GM23248 (cell line): Measurements from ENCODE around the gene NDUFA12.

ENCODE experiments used
- EZH2 ChIP-seq: fragments of 200-600 bp; sonication (generic); IDR thresholded peaks from 2 replicates; pipeline ENCODE4 v1.6.1; 2018; ENCODE audit warnings: antibody characterized with exemption, mild to moderate bottlenecking; ENCODE audit not compliant: insufficient read depth, poor library complexity, severe bottlenecking
- EZH2phosphoT487 ChIP-seq: fragments of 200-600 bp; sonication (generic); IDR thresholded peaks from 2 replicates; pipeline ENCODE4 v1.6.1; 2018; ENCODE audit warnings: antibody characterized with exemption, moderate library complexity, mild to moderate bottlenecking, low read depth; ENCODE audit not compliant: insufficient read depth

DNA sequence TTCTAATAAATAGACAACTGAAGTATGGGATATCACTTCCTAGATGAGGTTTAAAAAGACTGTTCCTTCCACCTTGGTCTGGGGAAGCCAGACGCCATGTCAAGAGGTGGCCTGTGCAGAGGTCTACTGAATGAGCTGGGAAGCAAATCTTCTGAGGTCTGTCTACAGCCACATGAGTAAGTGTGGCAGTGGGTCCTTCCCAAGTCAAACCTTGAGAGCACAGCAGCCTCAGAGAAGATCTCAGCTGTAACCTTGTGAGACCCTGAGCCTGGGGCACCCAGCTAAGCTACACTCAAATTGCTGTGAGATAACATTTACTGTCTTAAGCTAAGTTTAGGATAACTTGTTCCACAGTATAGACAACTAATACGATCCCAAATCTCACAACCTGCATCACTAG is 20.2 kb downstream of the NDUFA12 start:
- TF ChIP-seq EZH2phosphoT487 (no peak), EZH2 (no peak)
